ENCODE measurements around the gene STK38. TPM values are rescaled to one million over a fixed set of nuclear protein-coding genes. Genes with fewer than 3 reads are reported as not detected.
A peak's percentile ranks its signal among the peaks of the same experiment; 100 is the strongest.
"Not testable (repeated sequence)": the region's sequence is repeated elsewhere in the genome, so short reads cannot be mapped to it uniquely, and the experiment has no call there.

Gene STK38
- 10.3 and 17.6 TPM in 2 replicates for total RNA-seq

- peak; percentile 46 for DNase-seq (ENCODE audit: low read depth, low spot score)
Observed at GRCh38 chr6:36546920-36547645, at the start of gene STK38. Gene STK38, minus strand, starts transcription at chr6:36547479. Its CDS starts 7,277 bp downstream, at chr6:36540202.

- DNase-seq (ENCODE audit: low read depth, low spot score), result no peak
Observed at GRCh38 chr6:36596356-36596755, 49.1 kb upstream of the STK38 start.

GRCh38 chr6:36594816-36595643, 47.8 kb upstream of the STK38 start:
- DNase-seq (ENCODE audit: low read depth, low spot score), result no peak

GRCh38 chr6:36594029-36594815, 46.9 kb upstream of the STK38 start, which contains the start of gene SRSF3:
Gene SRSF3, plus strand, starts transcription at chr6:36594362. Its CDS starts 2,401 bp downstream, at chr6:36596763.
- peak; percentile 93 for DNase-seq (ENCODE audit: low read depth, low spot score)

- DNase-seq (ENCODE audit: low read depth, low spot score), result no peak
Observed at GRCh38 chr6:36593569-36594028, 46.3 kb upstream of the STK38 start.

GRCh38 chr6:36592221-36592655, 45.0 kb upstream of the STK38 start:
- no peak for DNase-seq (ENCODE audit: low read depth, low spot score)

DNA sequence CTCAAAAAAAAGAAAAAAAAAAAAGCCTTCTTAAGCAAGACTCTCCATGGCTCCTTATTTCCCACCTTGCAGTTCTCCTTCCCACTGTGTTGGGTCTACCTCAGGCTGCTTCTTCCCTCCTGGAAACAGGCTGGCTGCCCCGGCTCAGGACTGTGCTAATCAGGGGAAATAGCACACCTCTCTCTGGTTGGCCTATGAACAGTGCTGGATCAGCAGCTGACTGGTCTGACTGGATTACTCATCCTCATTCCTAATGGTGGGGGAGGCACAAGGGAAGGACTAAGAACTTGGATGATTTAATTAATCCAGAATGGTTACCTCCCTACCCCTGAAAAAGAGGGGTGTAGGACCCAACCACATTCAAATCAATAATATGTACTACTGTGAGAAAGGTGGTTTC, 43.0 kb upstream of the STK38 start:
- DNase-seq (ENCODE audit: low read depth, low spot score), result no peak

- not testable (repeated sequence) for DNase-seq (ENCODE audit: low read depth, low spot score)
Observed at GRCh38 chr6:36589025-36589400, 41.7 kb upstream of the STK38 start.

DNA sequence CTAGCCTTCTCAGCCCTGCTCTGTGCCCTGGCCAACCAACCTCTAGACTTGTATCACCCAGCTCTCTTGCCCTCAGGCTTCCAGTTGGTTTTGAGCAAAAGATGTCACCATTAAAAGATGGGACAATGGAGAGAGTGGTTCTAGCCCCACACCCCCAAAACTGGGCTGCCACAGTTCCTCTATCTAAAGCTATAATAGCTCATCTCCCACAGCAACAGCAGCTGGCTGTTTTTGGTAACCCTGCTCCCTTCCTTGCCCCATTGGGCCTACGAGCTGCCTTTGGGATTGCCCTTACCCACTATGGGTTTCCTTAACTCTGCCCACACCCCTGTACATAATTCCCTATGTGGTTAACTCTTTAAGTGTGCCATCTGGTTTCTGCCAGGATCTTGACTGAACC, 39.3 kb upstream of the STK38 start:
- DNase-seq (ENCODE audit: low read depth, low spot score), result no peak

- no peak for DNase-seq (ENCODE audit: low read depth, low spot score)
Observed at GRCh38 chr6:36581716-36582115, 34.4 kb upstream of the STK38 start.

GRCh38 chr6:36580184-36580526, 32.9 kb upstream of the STK38 start:
- no peak for DNase-seq (ENCODE audit: low read depth, low spot score)

DNA sequence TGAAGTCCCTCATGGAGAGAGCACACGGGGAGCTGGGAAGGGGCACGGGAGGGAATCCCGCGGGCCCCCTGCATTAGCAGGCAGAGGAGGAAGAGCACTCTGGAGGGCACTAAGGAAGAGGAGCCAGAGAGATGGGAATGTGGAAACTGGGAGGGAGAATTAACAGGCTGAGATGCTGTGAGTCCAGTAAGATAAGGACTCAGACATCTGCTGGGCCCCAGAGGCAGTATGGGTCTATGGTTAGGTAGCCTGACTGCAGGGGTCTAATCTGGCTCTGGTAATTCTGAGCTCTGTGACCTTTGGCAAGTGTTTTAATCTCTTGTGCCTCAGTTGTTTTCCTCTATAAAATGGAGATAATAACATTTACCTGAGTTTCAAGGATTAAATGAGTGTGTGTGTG, 31.2 kb upstream of the STK38 start:
- no peak for DNase-seq (ENCODE audit: low read depth, low spot score)

DNA sequence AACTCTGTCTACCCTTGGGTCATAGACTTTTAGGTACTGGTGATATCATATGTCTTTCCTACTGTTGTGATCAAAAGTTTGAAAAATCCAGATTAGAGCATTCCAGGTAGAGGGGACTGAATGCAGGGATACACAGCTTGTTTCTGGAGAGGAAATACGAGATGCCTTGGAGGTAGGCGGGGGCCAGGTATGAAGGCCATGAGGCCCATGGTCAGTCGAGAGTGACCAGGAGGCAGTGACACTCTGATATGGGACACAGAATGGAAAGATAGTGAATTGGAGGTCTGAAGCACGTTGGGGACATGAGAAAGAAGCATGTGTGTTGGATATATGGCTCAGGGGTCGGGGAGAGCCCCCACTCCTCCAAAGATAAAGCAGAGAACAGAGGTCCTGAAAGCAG, 30.8 kb upstream of the STK38 start:
- no peak for DNase-seq (ENCODE audit: low read depth, low spot score)

- DNase-seq (ENCODE audit: low read depth, low spot score), result no peak
Observed at GRCh38 chr6:36577301-36577700, 30.0 kb upstream of the STK38 start.

- no peak for DNase-seq (ENCODE audit: low read depth, low spot score)
Observed at GRCh38 chr6:36576578-36576977, 29.3 kb upstream of the STK38 start.

DNA sequence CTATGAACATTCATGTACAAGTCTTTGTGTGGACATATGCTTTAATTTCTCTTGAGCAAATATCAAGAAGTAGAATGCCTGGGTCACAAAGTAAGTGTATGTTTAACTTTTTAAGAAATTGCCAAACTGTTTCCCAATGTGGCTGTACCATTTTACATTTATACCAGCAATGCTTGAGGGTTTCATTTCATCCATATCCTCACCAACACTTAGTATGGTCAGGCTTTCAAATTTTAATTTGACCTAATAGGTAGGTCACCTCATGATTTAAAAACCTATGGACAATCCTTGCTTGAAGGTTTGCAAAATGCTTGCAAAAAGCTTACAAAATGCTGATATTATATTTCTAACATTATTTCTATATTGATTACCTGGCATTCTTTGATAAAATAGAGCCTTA, 27.4 kb upstream of the STK38 start:
- no peak for DNase-seq (ENCODE audit: low read depth, low spot score)

DNA sequence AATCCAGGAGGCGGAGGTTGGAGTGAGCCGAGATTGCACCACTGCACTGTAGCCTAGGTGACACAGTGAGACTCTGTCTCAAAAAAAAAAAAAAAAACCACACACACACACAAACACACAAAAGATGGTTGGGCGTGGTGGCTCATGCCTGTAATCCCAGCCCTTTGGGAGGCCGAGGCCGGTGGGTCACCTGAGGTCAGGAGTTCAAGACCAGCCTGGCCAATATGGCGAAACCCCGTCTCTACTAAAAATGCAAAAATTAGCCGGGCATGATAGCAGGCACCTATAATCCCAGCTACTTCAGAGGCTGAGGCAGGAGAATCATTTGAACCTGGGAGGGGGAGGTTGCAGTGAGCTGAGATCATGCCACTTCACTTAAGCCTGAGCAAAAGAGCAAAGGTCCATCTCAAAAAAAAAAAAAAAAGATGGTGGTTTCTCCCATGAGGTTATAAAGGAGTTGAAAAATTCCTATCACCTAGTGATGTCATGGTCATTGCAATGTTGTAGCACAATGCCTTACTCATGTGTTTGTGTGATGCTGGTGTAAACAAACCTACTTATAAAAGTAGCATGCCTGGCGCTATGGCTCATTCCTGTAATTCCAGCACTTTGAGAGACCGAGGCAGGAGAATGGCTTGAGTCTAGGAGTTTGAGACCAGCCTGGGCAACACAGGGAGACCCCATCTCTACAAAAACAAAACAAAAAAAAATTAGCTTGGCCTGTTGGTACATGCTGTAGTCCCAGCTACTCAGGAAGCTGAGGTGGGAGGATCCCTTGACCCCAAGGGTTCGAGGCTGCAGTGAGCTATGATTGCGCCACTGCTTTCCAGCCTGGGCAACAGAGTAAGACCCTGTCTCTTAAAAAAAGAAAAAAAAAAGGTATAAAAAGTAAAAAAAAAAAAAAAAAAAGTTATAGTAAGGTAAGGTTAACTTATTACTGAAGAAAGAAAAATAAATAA, 25.4 kb upstream of the STK38 start:
- DNase-seq (ENCODE audit: low read depth, low spot score), result not testable (repeated sequence)

DNA sequence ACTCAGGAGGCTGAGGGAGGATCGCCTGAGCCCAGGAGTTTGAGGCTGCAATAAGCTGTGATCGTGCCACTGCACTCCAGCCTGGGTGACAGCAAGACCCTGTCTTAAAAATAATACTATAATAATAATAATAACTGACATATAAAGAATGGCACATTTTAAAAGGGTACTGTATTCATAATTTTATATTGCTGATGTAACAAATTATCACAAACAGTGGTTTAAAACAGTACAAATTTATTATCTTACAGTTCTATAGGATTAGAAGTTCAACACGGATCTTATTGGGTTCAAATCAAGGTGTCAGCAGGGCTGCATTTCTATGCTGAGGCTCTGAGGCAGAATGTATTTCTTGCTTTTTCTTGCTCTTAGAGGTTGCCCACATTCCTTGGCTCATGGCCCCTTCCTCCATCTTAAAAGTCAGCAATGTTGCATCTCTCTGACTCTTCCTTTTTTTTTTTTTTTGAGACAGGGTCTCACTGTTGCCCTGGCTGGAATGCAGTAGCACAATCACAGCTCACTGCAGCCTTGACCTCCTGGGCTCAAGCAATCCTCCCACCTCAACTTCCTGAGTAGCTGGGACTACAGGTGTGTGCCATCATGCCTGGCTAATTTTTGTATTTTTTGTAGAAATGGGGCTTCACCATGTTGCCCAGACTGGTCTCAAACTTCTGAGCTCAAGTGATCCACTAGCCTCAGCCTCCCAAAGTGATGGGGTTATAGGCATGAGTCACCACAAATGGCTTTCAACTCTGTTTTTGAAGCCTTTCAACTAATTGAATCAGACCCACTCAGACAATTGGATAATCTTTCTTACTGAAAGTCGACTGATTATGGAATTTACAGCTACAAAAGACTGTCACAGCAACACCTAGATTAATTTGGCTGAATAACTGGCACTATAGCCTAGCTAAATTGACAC, 24.1 kb upstream of the STK38 start:
- DNase-seq (ENCODE audit: low read depth, low spot score), result no peak

DNA sequence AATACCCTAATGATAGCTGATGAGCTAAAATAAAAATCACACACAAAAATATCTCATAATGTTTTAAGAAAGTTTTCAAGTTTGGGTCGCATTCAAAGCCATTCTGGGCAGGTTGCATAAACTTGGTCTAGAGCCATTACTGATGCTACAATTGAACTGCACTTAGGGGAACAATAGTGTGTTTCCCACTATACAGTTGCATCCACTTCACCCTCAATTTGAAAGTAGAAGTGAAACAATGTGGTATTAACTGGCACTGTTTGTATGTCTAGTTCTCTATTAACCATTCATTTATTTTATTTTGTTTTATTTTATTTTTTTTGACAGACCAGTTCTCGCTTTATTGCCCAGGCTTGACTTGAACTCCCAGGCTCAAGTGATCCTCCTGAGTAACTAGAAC, 23.0 kb upstream of the STK38 start:
- DNase-seq (ENCODE audit: low read depth, low spot score), result no peak

All from pulmonary artery endothelial cell (primary cell).